GM12874 (cell line): ENCODE data around the gene CAMKMT.

Experiments used
- CTCF ChIP-seq: IDR thresholded peaks from 2 replicates; pipeline ENCODE4 v1.5.1; 2011; ENCODE audit warnings: low read depth, mild to moderate bottlenecking, control low read depth, low read length, moderate library complexity; ENCODE audit not compliant: insufficient read depth

Gene CAMKMT

GRCh38 chr2:44546459-44547127, 184.8 kb downstream of the CAMKMT start:
- TF ChIP-seq CTCF: no peak

DNA sequence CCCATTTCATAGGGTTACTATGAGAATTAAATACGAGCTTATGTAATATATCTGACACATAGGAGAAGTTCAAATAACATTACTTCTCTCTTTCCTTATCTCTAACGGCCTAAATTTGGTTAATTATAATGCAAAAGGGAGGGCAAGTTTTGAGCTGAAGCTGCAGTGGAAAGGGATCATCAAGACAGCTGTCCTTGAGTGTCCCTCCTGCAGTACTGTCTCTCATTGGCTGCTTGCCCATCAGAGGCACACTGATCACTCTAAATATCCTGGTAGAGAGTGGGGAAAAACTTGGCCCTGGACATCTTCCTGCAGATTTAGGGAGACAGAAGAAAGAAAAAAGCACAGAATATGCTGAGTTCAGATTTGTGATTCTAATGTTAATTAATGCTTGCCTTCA, 186.0 kb downstream of the CAMKMT start:
- TF ChIP-seq CTCF: no peak

DNA sequence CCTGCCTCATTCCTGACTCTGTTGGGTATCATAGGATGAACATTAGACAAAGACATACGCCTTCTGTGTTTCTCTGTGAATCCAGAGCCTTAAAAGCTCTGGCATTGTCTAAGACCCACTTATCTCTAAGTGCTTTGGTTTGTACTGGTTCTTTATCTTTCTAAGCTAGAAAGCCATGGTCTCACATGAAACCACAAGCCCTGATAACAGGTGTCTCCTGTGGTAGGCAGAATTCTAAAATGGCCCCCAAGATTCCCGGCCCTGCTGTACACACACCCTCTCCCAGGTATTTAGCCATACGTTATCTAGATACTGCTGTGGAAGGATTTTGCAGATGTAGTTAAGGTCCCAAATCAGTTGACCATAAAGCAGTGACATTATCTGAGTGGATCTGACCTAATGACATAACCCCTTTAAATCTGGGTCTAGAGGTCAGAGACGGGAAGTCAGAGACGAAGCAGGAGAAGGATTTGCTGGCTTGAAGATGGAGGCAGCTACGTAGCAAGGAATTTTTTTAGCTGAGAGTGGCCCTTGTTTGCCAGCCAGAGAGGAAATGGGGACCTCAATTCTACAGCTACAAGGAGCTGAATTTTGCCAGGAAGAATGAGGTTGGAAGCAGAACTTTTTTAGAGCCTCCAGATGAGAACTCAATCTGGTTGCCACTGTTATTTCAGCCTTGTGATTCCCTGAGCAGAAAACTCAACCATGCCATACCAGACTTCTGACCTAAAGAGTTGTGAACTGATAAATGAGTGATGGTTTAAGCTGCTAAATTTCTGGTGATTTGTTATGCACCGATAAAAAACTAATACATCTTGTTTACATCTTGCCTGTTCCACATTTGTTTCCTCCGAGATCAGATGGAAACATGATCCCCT, 186.7 kb downstream of the CAMKMT start:
- no peak for TF ChIP-seq CTCF

GRCh38 chr2:44549099-44549471, 187.3 kb downstream of the CAMKMT start:
- no peak for TF ChIP-seq CTCF

DNA sequence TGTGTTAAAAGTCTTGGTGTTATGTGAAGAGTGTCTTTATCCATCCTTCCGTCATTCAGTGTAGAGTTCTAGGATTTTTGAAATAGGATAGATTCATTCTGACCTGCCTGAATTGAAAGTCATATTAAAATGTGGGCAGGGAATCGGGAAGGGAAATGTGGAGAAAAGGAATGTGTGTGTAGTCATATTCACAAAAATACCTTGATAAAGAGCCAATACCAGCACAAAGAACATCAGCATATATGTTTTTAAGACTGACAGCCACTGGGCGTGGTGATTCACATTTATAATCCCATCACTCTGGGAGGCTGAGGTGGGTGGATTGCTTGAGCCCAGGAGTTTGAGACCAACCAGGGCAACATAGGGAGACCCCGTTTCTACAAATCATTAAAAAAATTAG, 188.1 kb downstream of the CAMKMT start:
- TF ChIP-seq CTCF: no peak

GRCh38 chr2:44550561-44550960, 188.8 kb downstream of the CAMKMT start:
- TF ChIP-seq CTCF: no peak

DNA sequence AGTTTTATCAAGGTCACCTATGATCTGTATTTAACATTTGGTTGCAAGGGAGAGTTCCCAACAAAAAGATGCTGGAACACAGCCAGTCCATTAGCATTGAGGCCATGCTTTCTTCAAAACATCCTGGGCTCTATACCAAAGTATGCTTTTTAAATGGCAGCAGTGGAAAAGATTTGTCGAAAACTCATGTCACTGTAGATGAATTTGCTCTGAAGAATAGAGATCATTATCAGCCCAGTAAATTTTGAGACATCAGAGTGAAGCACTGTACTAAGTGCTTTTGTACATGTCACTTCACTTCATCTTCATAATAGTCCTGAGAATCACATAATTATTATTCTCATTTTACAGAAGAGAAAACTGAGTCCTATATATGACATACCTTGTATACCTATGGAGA, 189.8 kb downstream of the CAMKMT start:
- TF ChIP-seq CTCF: no peak
